GM12874 (cell line): Measurements from ENCODE around the gene LRRC8D.

Experiments used
- CTCF ChIP-seq: IDR thresholded peaks from 2 replicates; pipeline ENCODE4 v1.5.1; 2011; ENCODE audit warnings: low read depth, mild to moderate bottlenecking, control low read depth, low read length, moderate library complexity; ENCODE audit not compliant: insufficient read depth

Gene LRRC8D

GRCh38 chr1:89986020-89986419, 165.2 kb downstream of the LRRC8D start:
- TF ChIP-seq CTCF: no peak
